HG02798 (cell line): ENCODE measurements around the gene PPP2R3A.
A peak's percentile ranks its signal among the peaks of the same experiment; 100 is the strongest.
"Not testable (repeated sequence)": the region's sequence is repeated elsewhere in the genome, so short reads cannot be mapped to it uniquely, and the experiment has no call there.

Experiments used
- ATAC-seq: cut with Tn5 transposase; IDR thresholded peaks from one replicate; pipeline ENCODE4 v1.9.1; 2021; ENCODE audit warnings: mild to moderate bottlenecking; ENCODE audit not compliant: unreplicated experiment, poor library complexity

PPP2R3A gene

DNA sequence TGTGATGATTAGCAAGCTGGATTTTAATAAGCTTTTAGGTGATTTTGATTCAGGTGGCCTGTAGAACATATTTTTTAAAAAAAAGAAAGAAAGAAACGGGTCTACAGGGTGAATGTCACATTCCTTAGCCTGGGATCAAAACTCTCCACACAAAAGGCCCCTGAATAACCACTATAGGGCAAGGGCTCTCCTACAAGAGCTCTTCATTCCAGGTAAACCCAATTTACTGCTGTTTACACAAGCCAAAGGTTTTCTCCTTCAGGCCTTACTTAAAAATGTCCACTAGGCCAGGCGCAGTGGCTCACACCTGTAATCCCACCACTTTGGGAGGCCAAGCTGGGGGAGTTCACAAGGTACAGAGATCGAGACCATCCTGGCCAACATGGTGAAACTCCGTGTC, 222.3 kb downstream of the PPP2R3A start:
- ATAC-seq, result no peak

DNA sequence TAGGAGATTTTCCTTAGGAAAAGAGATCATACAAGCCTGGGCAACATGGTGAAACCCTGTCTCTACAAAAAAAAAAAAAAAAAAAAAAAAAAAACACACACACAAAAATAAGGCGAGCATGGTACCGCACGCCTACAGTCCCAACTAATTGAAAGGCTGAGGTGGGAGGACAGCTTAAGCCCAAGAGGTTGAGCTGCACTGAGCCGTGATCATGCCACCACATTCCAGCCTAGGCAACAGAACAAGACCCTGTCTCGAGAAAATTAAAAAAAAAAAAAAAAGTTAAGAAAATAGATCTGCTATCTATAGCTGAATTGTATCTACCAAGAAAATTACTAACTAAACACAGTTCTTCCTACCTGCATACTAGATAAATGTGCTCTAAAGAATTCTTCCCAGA, 223.5 kb downstream of the PPP2R3A start:
- ATAC-seq, result no peak

DNA sequence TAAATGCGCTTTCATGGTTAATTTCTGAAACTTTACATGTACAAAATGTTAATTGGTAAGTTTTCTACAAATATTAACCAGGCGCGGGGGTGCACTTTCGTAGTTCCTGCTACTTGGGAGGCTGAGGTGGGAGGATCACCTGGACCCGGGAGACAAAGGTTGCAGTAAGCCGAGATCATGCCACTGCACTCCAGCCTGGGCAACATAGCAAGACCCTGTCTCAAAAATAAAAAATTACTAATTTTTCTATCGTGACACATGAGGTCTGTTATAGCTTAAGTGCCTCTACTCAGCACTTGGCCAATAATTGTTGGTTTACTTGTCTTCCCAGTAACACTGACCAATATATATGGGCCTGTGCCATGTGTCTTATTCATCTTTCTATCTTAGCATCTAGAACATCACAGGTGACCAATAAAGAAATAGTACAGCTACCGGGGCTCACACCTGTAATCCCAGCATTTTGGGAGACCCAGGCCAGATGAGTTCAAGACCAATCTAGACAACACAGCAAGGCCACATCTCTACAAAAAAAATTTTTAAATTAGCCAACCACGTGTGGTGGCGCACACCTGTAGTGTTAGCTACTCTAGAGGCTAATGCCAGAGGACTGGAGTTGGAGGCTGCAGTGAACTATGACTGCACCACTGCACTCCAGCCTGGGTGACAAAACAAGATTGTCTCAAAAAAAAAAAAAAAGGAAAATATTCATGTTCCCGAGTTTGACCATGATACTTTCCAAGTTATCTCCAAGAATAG, 224.5 kb downstream of the PPP2R3A start:
- no peak for ATAC-seq

DNA sequence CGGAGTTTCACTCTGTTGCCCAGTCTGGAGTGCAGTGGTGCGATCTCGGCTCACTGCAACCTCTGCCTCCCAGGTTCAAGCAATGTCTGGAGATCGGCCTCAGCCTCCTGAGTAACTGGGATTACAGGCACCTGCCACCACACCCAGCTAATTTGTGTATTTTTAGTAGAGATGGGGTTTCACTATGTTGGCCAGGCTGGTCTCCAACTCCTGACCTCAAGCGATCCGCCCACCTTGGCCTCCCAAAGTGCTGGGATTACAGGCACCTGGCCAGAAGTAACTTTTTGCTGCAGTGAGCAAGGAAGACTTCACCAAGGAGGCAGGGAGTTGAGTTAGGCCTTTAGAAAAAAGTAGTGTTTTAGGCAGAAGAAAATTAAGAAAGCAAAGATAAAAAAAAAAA, 226.7 kb downstream of the PPP2R3A start:
- not testable (repeated sequence) for ATAC-seq

DNA sequence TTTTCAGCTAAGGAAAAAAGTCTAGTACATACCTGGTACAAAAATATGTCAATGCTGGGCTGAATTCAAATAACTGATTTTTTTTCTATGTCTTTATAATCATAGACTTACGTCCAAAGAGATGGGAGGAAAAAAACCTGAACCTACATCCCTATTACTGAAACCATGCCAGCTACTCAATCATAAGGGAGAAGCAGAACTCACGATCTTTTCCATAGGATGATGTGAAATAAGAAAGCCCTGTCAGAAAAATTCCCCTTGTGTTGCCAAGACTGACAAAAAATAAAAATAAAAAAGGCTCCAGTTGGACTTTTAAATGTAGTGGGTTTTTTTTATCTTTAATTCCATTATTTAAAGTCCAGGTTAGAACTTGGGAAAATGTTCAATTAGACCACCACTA, 227.3 kb downstream of the PPP2R3A start:
- no peak for ATAC-seq

DNA sequence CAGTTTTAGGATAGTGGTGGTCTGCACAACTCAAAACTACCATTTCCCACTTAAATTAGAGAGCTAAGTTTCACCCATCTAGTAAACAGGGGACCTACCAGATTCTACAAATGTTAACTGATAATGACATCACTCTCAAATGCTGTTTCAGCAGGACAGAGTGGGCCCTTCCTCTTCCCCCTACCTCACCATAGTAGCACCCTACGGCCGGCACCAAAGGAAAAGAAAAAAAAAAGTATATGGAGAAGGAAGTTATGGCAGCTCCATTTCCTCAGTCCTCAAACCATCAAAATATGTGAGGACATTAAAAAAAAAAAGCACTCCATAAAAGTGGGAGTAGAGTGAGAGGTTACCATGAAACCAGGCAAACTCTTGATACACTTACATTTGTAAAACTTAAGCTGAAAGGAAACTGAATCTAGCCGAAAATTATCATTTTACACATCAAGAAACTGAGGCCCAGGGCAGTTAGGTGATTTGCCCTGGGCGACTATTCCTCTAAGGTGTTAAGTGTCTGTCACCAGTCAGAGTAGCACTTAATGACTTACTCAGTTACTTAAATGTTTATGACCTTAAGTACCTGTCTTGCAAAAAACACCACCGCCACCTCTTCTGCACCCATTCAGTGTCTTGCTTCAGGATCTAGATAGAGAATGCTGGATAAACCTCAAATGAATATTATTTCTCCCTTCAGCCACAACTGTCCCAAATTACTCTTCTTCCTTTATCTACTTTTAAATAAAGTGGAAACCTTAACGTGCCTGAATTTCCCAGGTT, 227.9 kb downstream of the PPP2R3A start:
- no peak for ATAC-seq

DNA sequence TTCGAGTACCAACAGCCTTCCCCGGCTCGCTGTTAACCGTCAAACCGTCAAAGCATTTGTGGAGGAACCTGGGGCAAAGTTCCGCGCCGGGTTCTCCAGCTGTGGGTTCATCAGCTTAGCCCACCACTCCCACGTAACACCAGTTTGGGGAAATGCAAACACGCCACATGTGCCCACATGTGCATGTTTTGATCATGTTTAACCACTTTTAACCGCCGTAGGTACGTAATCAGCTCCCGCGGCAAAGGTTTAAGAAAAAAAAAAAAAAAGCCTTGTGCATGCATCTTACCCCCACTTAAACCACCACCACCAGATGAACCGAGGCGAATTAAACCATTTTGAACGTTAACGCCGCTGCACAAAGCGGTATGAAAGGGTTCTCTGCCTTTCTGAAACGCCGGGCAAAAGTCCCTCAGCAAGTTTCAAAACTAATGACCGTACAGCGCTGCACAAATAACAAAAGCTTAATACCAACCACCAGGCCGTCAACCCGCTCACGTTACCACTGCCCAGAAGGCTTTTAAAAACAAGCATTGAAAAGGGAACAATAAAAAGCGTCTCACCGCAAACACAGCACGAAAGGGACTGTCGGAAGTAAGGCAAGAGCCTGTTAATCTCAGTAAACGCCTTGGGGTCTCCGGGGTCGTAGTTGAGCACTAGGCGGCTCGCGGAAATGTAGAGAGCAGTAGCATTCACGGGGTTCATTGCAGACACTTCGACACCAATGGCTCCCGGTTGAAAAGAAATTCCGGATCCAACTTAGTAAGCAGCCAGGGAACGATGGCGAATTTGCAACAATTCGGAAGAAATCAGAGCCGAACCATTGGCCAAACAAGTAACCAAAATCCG, 229.1 kb downstream of the PPP2R3A start:
- ATAC-seq, result no peak

DNA sequence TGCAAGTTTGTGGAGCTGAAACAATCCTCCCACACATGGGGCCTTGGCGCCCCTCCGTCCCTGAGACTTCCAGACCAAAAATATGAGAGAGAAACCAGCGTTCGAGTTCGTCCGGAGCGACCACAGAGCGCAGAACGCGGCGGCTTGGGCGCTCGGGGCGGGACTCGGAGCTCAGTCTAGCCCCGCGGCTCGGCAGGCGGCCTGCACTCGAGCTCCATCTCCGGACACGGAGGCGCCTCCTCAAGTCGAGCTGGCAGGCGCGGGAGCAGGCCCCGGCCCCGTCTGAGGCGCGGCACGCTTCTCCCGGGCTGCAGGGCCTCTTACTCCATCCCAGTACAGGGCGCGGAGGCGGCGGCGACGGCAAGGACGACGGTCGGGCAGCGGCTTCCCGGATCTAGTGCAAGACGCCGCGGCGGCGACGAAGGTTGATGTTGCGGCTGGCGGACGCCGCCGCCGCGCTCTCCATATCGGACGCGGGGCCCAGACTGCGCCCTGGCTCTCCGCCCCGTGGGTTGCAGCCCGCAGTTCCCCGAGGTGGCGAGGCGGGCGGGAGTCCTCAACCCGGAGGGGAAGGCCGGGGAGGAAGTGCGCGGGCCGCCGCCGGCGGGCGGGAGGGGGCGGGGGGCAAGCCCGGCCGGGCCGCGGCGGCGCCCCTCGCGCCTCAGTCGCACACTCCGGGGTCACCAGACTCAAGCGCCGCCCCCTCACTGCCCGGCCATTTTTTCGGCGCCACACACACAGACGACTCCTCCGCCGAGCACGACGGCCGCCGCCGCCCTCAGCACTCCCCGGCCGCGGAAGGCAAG, 229.9 kb downstream of the PPP2R3A start:
- peak; percentile 33 for ATAC-seq

DNA sequence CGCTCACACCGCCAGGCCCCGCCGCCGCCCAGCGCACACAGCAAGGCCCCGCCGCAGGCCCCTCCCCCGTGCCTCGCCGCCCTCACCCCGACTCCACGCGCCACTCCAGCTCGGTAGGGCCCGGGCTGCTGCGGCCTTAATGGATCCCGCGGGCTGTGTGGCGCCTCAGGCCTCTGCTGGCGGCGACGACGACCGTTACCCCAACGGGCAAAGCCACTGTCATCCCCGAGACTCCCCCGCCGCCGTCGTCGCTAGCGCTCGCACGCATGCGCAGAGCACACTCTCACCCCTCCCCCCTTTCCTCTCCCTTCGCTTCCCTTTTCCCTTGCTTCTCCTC, 230.5 kb downstream of the PPP2R3A start, which contains the start of gene MSL2:
MSL2 (minus strand) TSS at position 272 of the 337 bp plus-strand sequence. CDS start 1,222 bp downstream, outside the sequence.
- ATAC-seq, result peak; percentile 36

DNA sequence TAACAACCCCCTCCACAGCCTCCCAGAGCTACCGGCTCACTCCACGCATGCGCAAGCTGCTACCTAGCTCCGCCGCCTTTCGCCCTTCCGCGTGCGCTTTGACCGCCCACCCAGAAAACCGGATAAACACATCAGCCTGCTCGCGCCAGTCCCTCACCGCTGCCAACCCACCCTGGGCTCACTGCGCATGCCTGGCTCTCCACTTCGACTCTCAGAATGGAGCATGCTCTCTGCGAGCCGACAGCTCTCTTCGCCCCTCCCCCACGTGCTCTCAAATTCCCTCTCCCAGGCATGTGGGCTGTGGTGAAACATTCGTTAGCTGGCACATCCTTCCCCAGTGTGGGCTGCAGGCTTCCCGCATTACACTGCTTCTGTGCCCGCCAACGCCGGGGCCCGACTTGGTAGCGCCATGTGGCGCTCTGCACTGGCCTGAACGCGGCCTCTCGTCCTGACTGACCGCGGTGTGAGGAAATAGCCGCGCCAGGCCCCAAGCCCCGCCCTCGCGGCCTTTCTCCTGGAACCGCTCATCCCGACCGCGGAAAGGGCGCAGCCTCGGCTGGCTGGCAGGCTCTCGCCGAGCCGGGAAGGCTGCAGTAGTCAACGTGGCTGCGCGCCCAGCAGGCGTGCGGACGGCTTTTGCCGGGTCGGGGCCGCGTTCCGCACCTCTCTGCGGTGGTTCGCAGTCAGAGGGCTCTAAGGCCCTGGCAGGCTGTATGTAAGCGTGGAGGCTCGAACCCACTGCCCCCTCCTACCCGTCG, 231.1 kb downstream of the PPP2R3A start:
- ATAC-seq, result peak; percentile 78

DNA sequence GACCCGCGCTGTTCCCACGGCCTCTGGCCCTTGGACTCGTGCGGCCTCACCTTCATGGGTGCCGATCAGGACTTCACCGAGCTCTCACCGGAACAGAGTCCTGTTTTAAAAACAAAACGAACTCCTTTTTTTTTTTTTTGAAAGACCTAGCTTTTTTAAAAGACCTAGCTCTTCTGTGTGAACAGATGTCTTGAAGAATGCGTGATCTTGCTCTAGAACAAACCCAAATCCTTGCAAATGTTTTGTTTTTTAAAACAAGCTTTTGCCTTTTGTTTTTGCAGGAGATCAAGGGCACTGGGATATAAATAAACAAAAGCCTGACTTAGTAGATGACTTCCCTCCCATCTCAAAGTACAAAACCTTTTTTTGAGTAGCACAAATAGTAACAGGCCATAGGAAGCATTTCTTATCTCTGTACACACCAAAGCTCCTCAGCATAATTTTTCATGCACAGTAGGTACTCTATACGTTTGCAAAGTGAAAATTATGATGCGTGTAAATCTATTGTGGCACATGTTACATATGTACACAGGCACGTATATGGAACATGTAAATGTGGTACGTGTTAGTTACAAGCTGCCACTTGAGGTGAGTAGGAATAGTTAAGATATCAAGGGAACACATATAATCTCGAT, 231.7 kb downstream of the PPP2R3A start:
- ATAC-seq, result no peak
